Natural killer cell (primary cell): ENCODE measurements around the gene STK32B. TPM values are rescaled to one million over a fixed set of nuclear protein-coding genes. Genes with fewer than 3 reads are reported as not detected.

ENCODE experiments used
- ATAC-seq, 3 donors: fragments of 150-1000 bp in 2 of 3; fragments of 200-7000 bp in 1 of 3; cut with Tn5 transposase; 1 replicate in 1 of 3; 2 replicates in 2 of 3; pipeline ENCODE4 v1.10.0; 2021; ENCODE audit warnings: mild to moderate bottlenecking in 2 of 3, moderate library complexity in 2 of 3
- DNase-seq, 2 donors: peaks; one replicate each; pipeline versions ENCODE4 v3.0.0 to v3.0.0-alpha.2; 2013 to 2021; ENCODE audit warnings: mixed read lengths in 1 of 2
- H3K27ac ChIP-seq: one replicate; pipeline ENCODE4 v1.5.1; 2013; ENCODE audit warnings: mild to moderate bottlenecking, low read length
- H3K27me3 ChIP-seq: one replicate; pipeline ENCODE4 v1.6.1; 2013; ENCODE audit warnings: low read length; ENCODE audit not compliant: control insufficient read depth, insufficient read depth
- H3K36me3 ChIP-seq: one replicate; pipeline ENCODE4 v1.6.1; 2013; ENCODE audit warnings: low read length; ENCODE audit not compliant: control insufficient read depth, insufficient read depth
- H3K4me1 ChIP-seq: one replicate; pipeline ENCODE4 v1.6.1; 2013; ENCODE audit warnings: low read length; ENCODE audit not compliant: control insufficient read depth, insufficient read depth
- H3K4me3 ChIP-seq: one replicate; pipeline ENCODE4 v1.5.1; 2013; ENCODE audit warnings: low read length
- H3K9me3 ChIP-seq: one replicate; pipeline ENCODE4 v1.6.1; 2013; ENCODE audit warnings: low read length; ENCODE audit not compliant: control insufficient read depth, insufficient read depth
- H3K27ac Mint-ChIP-seq, 2 donors: one replicate each; pipeline ENCODE4 v1.8.0; 2022; ENCODE audit warnings: mild to moderate bottlenecking in 2 of 2, mixed read lengths in 2 of 2, moderate library complexity in 1 of 2
- H3K27me3 Mint-ChIP-seq, 2 donors: one replicate each; pipeline ENCODE4 v1.8.0; 2022; ENCODE audit warnings: low read depth in 2 of 2, mixed read lengths in 2 of 2
- H3K36me3 Mint-ChIP-seq: one replicate; pipeline ENCODE4 v1.8.0; 2022; ENCODE audit warnings: mixed read lengths
- H3K4me1 Mint-ChIP-seq, 2 donors: one replicate each; pipeline ENCODE4 v1.8.0; 2022; ENCODE audit warnings: mixed read lengths in 2 of 2
- H3K4me3 Mint-ChIP-seq: one replicate; pipeline ENCODE4 v1.8.0; 2022; ENCODE audit warnings: mild to moderate bottlenecking, moderate library complexity, mixed read lengths
- H3K9me3 Mint-ChIP-seq, 2 donors: one replicate each; pipeline ENCODE4 v1.8.0; 2022; ENCODE audit warnings: mixed read lengths in 2 of 2
- WGBS: methylation state at CpG from one replicate; pipeline ENCODE4 v1.1.7; 2013; ENCODE audit warnings: missing lambda C conversion rate; ENCODE audit not compliant: insufficient coverage; 5-methylcytosine and 5-hydroxymethylcytosine counted together
- intact Hi-C: fragments of 100-400 bp; cut with micrococcal nuclease; formaldehyde crosslinking; loops from one replicate; pipeline ENCODE4 v1.14.2; 2022
- total RNA-seq, 4 donors: library from RNA; stranded (reverse); fragments of 120-200 nt in 1 of 4; gene quantifications; one replicate each; pipeline versions ENCODE4 v1.2.3 to v1.2.4, GENCODE V29; 2013 to 2022
- TF ChIP-seq, protein P1 (sequence below): fragments of 200-600 bp; IDR thresholded peaks from one replicate; pipeline ENCODE4 v1.8.0; 2022; ENCODE audit warnings: antibody characterized with exemption

The STK32B gene
- total RNA-seq, 3 donors from 2014 or later (not counting 1 experiment from before 2014, with no cell fraction given), result 0.32 to 0.33 TPM; not detected in 1

DNA sequence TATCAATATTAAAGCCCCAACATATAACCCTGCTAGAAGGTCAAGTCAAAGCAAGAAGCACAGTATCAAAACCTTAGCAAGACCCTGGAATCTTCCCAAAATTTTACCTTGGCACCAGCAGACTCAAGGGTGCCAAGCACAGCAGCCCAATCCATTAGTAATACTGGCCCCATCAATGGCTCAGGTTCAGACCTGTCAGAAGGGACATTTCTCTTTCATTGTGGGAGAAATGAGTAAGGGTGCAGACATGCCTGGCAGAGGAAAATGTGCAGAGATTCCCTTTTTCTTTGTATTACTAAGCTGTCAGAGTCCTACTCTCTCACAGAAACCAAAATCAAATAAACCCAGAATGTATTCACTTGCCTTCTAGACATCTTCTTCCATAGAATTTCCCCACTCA is 453.2 kb downstream of the STK32B start:
- Mint-ChIP-seq H3K27me3 (peaks cover 5 to 8% of the 10 kb centered on the region in 2 donors), H3K36me3 (no peaks in the 10 kb centered on the region), H3K9me3 (no peaks in the 10 kb centered on the region), H3K4me3 (no peak overlapping the region), H3K4me1 (no peaks in the 10 kb centered on the region), H3K27ac (no peak overlapping the region)
- H3K9me3 ChIP-seq, result no peaks in the 10 kb centered on the region
- H3K27ac ChIP-seq, result no peak overlapping the region
- intact Hi-C loops, result no loop called here
- H3K36me3 ChIP-seq, result no peaks in the 10 kb centered on the region
- H3K4me1 ChIP-seq, result no peaks in the 10 kb centered on the region
- no peak for DNase-seq
- no peaks in the 10 kb centered on the region for H3K27me3 ChIP-seq
- ATAC-seq, result no peak
- TF ChIP-seq, protein P1, sequence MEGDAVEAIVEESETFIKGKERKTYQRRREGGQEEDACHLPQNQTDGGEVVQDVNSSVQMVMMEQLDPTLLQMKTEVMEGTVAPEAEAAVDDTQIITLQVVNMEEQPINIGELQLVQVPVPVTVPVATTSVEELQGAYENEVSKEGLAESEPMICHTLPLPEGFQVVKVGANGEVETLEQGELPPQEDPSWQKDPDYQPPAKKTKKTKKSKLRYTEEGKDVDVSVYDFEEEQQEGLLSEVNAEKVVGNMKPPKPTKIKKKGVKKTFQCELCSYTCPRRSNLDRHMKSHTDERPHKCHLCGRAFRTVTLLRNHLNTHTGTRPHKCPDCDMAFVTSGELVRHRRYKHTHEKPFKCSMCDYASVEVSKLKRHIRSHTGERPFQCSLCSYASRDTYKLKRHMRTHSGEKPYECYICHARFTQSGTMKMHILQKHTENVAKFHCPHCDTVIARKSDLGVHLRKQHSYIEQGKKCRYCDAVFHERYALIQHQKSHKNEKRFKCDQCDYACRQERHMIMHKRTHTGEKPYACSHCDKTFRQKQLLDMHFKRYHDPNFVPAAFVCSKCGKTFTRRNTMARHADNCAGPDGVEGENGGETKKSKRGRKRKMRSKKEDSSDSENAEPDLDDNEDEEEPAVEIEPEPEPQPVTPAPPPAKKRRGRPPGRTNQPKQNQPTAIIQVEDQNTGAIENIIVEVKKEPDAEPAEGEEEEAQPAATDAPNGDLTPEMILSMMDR, result no peak
- no peak overlapping the region for H3K4me3 ChIP-seq

DNA sequence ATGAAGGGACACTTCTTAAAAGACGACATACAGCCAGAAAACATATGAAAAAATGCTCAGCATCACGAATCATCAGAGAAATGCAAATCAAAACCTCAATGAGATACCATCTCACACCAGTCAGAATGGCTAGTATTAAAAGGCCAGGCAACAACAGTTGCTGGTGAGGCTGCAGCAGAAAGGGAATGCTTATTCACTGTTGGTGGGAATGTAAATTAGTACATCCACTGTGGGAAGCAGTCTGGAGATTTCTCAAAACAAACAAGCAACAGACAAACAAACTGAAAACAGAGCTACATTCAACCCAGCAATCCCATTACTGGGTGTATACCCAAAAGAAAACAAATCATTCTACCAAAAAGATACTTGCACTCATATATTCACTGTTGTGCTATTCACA is 459.2 kb downstream of the STK32B start:
- TF ChIP-seq, protein P1, result no peak
- no peak overlapping the region for H3K27ac Mint-ChIP-seq
- H3K4me3 ChIP-seq, result no peak overlapping the region
- H3K4me1 Mint-ChIP-seq, result no peaks in the 10 kb centered on the region
- H3K4me3 Mint-ChIP-seq, result no peak overlapping the region
- intact Hi-C loops, result no loop called here
- ATAC-seq (no peak), DNase-seq (no peak)
- H3K9me3 Mint-ChIP-seq, result no peaks in the 10 kb centered on the region
- no peak overlapping the region for H3K27ac ChIP-seq
- no peaks in the 10 kb centered on the region for H3K9me3 ChIP-seq
- peaks cover 0 to 3% of the 10 kb centered on the region in 2 donors for H3K27me3 Mint-ChIP-seq
- 37% methylated on average over 2 of the region's 2 CpGs for WGBS
- no peaks in the 10 kb centered on the region for H3K27me3 ChIP-seq
- H3K36me3 ChIP-seq, result no peaks in the 10 kb centered on the region
- no peaks in the 10 kb centered on the region for H3K4me1 ChIP-seq
- H3K36me3 Mint-ChIP-seq, result no peaks in the 10 kb centered on the region

DNA sequence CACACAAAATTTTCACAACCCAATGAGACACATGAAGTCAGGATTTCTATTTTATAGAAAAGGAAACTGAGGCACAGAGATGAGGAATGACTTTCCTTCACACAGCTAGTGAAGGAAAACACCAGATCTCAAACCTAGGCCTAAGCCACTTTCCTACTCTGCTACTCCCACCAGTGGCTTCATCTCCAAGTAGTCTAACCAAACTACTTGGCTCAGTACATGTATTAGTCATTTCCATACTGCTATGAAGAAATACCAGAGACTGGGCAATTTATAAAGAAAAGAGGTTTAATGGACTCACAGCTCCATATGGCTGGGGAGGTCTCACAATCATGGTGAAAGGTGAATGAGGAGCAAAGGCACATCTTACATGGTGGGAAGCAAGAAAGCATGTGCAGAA is 460.5 kb downstream of the STK32B start:
- Mint-ChIP-seq H3K27ac (no peak overlapping the region), H3K9me3 (no peaks in the 10 kb centered on the region), H3K36me3 (no peaks in the 10 kb centered on the region), H3K4me3 (no peak overlapping the region), H3K4me1 (no peaks in the 10 kb centered on the region), H3K27me3 (peaks cover 0 to 3% of the 10 kb centered on the region in 2 donors)
- intact Hi-C loops, result no loop called here
- H3K4me3 ChIP-seq, result no peak overlapping the region
- H3K36me3 ChIP-seq, result no peaks in the 10 kb centered on the region
- H3K9me3 ChIP-seq, result no peaks in the 10 kb centered on the region
- ATAC-seq (no peak), DNase-seq (no peak)
- TF ChIP-seq, protein P1, result no peak
- H3K27me3 ChIP-seq, result no peaks in the 10 kb centered on the region
- no peaks in the 10 kb centered on the region for H3K4me1 ChIP-seq
- no peak overlapping the region for H3K27ac ChIP-seq

DNA sequence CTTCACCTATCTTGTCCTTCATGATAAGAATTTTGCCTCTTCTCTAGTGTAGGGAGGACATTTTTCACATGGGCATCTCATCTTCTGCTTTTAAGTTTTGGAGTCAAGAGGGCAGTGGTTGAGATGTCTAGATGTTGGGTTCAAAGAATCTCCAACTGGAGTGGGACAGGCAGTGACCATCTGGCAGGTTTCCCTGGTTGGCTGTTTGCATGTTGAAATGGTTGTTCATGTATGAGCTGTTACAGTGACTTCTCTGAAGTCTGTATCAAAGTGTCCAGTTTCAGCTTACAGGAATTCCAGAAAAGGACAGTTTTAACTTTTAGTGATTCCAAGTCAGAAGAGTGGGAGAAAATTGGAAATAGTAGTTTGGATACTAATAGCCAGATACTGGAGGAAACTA is 464.4 kb downstream of the STK32B start:
- Mint-ChIP-seq H3K4me1 (no peaks in the 10 kb centered on the region), H3K9me3 (no peaks in the 10 kb centered on the region), H3K36me3 (no peaks in the 10 kb centered on the region), H3K4me3 (no peak overlapping the region), H3K27ac (no peak overlapping the region), H3K27me3 (no peaks in the 10 kb centered on the region)
- intact Hi-C loops, result no loop called here
- DNase-seq (no peak), ATAC-seq (no peak)
- H3K36me3 ChIP-seq, result no peaks in the 10 kb centered on the region
- TF ChIP-seq, protein P1, result no peak
- H3K27ac ChIP-seq, result no peak overlapping the region
- H3K4me1 ChIP-seq, result no peaks in the 10 kb centered on the region
- no peaks in the 10 kb centered on the region for H3K9me3 ChIP-seq
- H3K27me3 ChIP-seq, result no peaks in the 10 kb centered on the region
- no peak overlapping the region for H3K4me3 ChIP-seq
